ENCODE measurements around the gene P4HA3. TPM values are rescaled to one million over a fixed set of nuclear protein-coding genes. Genes with fewer than 3 reads are reported as not detected.

P4HA3 gene
- total and polyA plus RNA-seq, 9 of the 15 experiments (the other 6 are each of a cell fraction or from before 2014, with no cell fraction given), result 0.01 to 0.03 TPM; not detected in 7

DNA sequence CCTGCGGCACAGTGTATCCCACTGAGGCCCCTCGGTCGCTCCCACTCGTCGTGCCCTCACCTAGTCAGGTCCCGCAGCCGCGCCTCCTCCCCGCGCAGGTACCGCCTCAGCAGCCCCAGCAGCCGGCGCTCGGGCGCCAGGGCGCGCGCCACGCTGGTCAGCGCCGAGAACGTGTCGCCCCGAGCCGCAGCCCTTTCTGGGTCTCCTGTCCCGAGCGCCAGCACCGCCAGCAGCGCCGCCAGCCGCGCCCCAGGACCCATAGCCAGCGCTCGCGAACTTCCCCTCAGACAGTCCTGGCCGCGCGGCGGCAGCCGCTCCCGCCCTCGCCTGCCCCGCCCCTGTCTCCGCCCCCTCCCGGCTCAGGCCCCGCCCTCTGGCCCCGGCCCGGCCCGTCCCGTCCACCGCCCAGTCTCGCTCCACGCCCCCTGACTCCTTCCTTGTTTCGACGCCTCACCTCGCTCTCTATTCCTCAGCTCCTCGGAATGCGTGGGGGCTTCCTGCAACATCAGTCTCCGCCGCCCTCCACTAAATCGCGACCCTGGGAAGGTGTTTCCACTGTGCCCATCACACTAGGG is at the start of gene P4HA3 (continued):
- TF ChIP-seq, protein P1, sequence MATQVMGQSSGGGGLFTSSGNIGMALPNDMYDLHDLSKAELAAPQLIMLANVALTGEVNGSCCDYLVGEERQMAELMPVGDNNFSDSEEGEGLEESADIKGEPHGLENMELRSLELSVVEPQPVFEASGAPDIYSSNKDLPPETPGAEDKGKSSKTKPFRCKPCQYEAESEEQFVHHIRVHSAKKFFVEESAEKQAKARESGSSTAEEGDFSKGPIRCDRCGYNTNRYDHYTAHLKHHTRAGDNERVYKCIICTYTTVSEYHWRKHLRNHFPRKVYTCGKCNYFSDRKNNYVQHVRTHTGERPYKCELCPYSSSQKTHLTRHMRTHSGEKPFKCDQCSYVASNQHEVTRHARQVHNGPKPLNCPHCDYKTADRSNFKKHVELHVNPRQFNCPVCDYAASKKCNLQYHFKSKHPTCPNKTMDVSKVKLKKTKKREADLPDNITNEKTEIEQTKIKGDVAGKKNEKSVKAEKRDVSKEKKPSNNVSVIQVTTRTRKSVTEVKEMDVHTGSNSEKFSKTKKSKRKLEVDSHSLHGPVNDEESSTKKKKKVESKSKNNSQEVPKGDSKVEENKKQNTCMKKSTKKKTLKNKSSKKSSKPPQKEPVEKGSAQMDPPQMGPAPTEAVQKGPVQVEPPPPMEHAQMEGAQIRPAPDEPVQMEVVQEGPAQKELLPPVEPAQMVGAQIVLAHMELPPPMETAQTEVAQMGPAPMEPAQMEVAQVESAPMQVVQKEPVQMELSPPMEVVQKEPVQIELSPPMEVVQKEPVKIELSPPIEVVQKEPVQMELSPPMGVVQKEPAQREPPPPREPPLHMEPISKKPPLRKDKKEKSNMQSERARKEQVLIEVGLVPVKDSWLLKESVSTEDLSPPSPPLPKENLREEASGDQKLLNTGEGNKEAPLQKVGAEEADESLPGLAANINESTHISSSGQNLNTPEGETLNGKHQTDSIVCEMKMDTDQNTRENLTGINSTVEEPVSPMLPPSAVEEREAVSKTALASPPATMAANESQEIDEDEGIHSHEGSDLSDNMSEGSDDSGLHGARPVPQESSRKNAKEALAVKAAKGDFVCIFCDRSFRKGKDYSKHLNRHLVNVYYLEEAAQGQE (IDR thresholded peaks at IDR 0.05; ENCODE audit: borderline replicate concordance), result peak; percentile 19; the same call in 1 of the 2 replicates
- TF ChIP-seq, protein P1 (CRISPR knock-in tag; IDR thresholded peaks at IDR 0.05; ENCODE audit: low read depth), result no peak
- TF ChIP-seq CTBP1 (IDR thresholded peaks at IDR 0.05; ENCODE audit: borderline replicate concordance), result 0 out of 2 replicates have a peak, but pooled peaks have one; percentile 40
- TF ChIP-seq, protein P2, sequence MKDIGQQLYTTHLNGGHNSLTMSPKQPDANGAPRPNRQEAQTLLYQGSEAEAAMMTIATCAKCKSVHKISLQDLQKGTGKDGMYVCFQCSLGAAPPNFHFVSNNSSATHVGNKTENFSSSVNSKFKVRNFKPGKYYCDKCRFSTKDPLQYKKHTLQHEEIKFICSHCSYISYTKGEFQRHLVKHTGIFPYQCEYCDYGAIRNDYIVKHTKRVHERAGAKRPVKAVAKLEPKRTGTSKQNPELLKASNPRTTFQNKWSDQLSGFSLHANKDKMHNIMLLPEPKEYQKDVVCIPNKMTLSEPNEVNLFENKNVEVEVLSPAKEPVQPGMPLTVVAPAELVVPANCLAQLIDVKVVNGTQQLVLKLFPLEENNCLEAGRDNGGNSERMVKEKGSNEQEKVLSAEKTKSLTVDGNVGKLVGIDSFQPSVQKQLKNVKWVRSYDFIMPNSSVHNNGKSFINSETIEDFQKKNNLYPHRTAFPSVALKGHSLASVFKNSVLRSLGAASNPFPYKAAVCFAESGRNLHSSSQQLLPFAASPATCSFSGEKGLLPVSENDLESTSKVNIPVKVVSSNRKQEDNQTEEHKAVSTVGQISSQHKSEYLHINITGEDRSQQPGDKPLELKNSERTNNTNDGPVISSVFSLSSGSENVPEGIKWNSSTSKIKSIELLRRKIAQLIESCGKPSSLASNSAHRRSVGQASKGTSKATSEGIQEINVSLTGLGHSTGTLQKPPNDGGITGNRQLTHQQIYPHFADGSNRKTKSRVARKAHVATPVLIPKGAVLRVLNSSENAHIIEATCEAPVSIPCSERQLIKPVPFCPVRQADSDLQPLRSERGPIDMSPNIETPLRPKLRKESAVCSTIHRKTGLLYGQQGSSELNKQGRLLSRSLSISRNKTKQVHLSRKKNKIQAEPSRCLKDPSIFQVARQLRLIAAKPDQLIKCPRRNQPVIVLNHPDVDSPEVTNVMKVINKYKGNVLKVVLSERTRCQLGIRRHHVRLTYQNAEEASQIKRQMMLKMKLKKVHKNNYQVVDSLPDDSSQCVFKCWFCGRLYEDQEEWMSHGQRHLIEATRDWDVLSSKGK (CRISPR knock-in tag; IDR thresholded peaks at IDR 0.05), result no peak
- TF ChIP-seq ZNF184 (CRISPR knock-in tag; IDR thresholded peaks at IDR 0.05), result no peak
- no peak for TF ChIP-seq GTF2A2 (tag; IDR thresholded peaks at IDR 0.05)
- TF ChIP-seq, protein P3, sequence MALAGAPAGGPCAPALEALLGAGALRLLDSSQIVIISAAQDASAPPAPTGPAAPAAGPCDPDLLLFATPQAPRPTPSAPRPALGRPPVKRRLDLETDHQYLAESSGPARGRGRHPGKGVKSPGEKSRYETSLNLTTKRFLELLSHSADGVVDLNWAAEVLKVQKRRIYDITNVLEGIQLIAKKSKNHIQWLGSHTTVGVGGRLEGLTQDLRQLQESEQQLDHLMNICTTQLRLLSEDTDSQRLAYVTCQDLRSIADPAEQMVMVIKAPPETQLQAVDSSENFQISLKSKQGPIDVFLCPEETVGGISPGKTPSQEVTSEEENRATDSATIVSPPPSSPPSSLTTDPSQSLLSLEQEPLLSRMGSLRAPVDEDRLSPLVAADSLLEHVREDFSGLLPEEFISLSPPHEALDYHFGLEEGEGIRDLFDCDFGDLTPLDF (CRISPR knock-in tag; IDR thresholded peaks at IDR 0.05), result no peak
- no peak for TF ChIP-seq HDAC2 (IDR thresholded peaks at IDR 0.05)
- no peak for TF ChIP-seq SLC30A9 (CRISPR knock-in tag; IDR thresholded peaks at IDR 0.05)
- TF ChIP-seq CXXC5 (CRISPR knock-in tag; IDR thresholded peaks at IDR 0.05), result no peak
- TF ChIP-seq, protein P4, sequence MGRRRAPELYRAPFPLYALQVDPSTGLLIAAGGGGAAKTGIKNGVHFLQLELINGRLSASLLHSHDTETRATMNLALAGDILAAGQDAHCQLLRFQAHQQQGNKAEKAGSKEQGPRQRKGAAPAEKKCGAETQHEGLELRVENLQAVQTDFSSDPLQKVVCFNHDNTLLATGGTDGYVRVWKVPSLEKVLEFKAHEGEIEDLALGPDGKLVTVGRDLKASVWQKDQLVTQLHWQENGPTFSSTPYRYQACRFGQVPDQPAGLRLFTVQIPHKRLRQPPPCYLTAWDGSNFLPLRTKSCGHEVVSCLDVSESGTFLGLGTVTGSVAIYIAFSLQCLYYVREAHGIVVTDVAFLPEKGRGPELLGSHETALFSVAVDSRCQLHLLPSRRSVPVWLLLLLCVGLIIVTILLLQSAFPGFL (CRISPR knock-in tag; IDR thresholded peaks at IDR 0.05), result no peak
- TF ChIP-seq PRPF4 (IDR thresholded peaks at IDR 0.05; ENCODE audit: insufficient read depth, low read depth, low read length, poor library complexity, severe bottlenecking), result no peak
- TF ChIP-seq BCL6 (CRISPR knock-in tag; IDR thresholded peaks at IDR 0.05), result no peak
